GM23338 (cell line): ENCODE results near the gene MAGI3.

Experiments used
- CTCF ChIP-seq, 2 experiments: fragments of 200-600 bp in 1 of 2; sonication (generic) in 1 of 2; conservative IDR thresholded peaks; 2 replicates each; pipeline versions ENCODE4 v1.5.1 to v1.6.1; 2016 to 2017; ENCODE audit warnings: antibody characterized with exemption in 2 of 2, low read depth in 2 of 2, mild to moderate bottlenecking in 2 of 2, moderate library complexity in 1 of 2
- EZH2 ChIP-seq: fragments of 200-600 bp; sonication (generic); IDR thresholded peaks from one replicate; pipeline ENCODE4 v1.8.0; 2017; ENCODE audit warnings: antibody characterized with exemption, mild to moderate bottlenecking, low read depth; ENCODE audit not compliant: unreplicated experiment
- EZH2phosphoT487 ChIP-seq: fragments of 200-600 bp; sonication (generic); IDR thresholded peaks from one replicate; pipeline ENCODE4 v1.8.1; 2018; ENCODE audit warnings: antibody characterized with exemption; ENCODE audit not compliant: unreplicated experiment
- JUNB ChIP-seq: IDR thresholded peaks from one replicate; pipeline ENCODE4 v1.6.1; 2016; ENCODE audit warnings: antibody characterized with exemption; ENCODE audit not compliant: unreplicated experiment
- NANOG ChIP-seq: IDR thresholded peaks from 2 replicates; pipeline ENCODE4 v1.6.1; 2016; ENCODE audit warnings: antibody characterized with exemption, borderline replicate concordance
- POLR2AphosphoS5 ChIP-seq: IDR thresholded peaks from 2 replicates; pipeline ENCODE4 v1.6.1; 2016; ENCODE audit warnings: antibody characterized with exemption, low read depth
- ZNF331 ChIP-seq: fragments of 250-450 bp; sonication (Bioruptor Pico); IDR thresholded peaks from 2 replicates; pipeline ENCODE4 v1.5.0; 2020; ENCODE audit warnings: low read depth, mild to moderate bottlenecking, moderate library complexity

GRCh38 chr1:113373644-113374043, 16.7 kb upstream of the MAGI3 start:
- no peak for TF ChIP-seq CTCF (conservative IDR thresholded peaks at IDR 0.05; ENCODE audit: low read depth in 2 of 2)
- no peak for TF ChIP-seq POLR2AphosphoS5
- TF ChIP-seq NANOG, result no peak
- no peak for TF ChIP-seq EZH2
- TF ChIP-seq EZH2phosphoT487, result no peak
- TF ChIP-seq ZNF331 (CRISPR knock-in tag), result no peak
- no peak for TF ChIP-seq JUNB
